Choroid plexus epithelial cell (primary cell): ENCODE measurements around the gene ARMC9.

Experiments
- DNase-seq: peaks from one replicate; pipeline ENCODE4 v3.0.0-alpha.2; 2010; ENCODE audit warnings: low read depth
- H3K4me3 ChIP-seq: 2 replicates; pipeline ENCODE4 v1.5.1; 2011; ENCODE audit warnings: low read depth, mild to moderate bottlenecking, control low read depth, low read length, moderate library complexity
- TF ChIP-seq, protein P1 (sequence below): conservative IDR thresholded peaks from 2 replicates; pipeline ENCODE4 v1.5.1; 2011; ENCODE audit warnings: low read depth, mild to moderate bottlenecking, control low read depth, inconsistent platforms, low read length, moderate library complexity

ARMC9 gene

DNA sequence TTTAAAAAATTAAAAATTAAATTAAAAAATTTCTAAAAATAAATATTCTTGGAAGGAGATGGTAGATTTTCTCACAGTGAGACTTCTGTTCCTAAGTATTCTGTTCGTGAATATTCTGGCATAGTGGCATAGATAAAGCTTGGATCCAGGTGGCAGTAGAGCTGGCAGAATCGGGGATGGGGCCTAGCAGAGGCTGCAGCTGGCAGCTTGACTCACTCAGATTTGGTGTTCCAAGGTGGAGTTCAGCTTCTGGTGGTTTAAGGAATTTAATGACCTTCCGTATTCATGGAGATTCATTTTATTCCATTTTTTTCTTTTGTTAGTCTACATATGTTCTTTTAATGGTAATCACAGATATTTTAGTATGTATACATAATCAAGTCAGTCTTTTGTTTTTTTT, 19.9 kb downstream of the ARMC9 start:
- TF ChIP-seq, protein P1, sequence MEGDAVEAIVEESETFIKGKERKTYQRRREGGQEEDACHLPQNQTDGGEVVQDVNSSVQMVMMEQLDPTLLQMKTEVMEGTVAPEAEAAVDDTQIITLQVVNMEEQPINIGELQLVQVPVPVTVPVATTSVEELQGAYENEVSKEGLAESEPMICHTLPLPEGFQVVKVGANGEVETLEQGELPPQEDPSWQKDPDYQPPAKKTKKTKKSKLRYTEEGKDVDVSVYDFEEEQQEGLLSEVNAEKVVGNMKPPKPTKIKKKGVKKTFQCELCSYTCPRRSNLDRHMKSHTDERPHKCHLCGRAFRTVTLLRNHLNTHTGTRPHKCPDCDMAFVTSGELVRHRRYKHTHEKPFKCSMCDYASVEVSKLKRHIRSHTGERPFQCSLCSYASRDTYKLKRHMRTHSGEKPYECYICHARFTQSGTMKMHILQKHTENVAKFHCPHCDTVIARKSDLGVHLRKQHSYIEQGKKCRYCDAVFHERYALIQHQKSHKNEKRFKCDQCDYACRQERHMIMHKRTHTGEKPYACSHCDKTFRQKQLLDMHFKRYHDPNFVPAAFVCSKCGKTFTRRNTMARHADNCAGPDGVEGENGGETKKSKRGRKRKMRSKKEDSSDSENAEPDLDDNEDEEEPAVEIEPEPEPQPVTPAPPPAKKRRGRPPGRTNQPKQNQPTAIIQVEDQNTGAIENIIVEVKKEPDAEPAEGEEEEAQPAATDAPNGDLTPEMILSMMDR: no peak
- H3K4me3 ChIP-seq: no peak overlapping the region

DNA sequence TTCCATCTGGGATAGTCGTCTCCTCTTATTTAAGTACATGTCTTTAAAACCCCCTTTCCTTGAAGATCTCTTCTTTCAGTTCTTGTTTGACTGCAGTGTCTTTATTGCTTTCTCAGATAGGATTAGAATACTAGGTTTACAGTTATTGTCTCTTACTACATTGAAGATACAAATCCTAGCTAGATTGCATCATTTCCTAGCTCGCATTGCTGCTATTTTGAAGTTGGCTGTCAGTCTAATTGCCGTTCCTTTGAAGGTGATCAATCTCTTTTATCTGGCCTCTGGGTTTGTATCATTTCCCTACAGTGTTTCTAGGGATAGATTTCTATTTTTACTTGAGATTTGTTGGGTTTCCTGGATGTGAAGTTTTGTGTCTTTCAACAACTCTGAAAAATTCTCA, 20.9 kb downstream of the ARMC9 start:
- no peak for DNase-seq
- no peak overlapping the region for H3K4me3 ChIP-seq
- TF ChIP-seq, protein P1: no peak

More for the DNA sequence above, 19.9 kb downstream of the ARMC9 start:
- DNase-seq: no peak

DNA sequence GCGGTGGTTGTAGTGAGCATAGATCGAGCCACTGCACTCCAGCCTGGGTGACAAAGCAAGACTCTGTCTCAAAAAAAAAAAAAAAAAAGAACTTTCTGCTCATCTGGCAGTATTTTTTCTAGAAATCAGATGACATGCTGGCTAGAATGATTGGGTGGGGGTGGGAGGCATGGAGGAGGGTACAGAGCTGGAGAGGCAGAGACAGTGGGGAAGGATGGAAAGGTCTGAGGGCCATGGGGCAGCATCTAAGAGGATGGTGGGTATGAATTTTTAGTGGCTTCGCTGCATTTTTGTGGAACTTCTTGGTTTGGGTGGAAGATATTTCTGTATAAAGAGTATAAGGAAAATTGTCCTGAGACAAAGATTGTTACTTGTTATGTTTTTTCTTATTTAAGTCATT, 23.3 kb downstream of the ARMC9 start:
- no peak for DNase-seq
- no peak overlapping the region for H3K4me3 ChIP-seq
- TF ChIP-seq, protein P1: no peak

DNA sequence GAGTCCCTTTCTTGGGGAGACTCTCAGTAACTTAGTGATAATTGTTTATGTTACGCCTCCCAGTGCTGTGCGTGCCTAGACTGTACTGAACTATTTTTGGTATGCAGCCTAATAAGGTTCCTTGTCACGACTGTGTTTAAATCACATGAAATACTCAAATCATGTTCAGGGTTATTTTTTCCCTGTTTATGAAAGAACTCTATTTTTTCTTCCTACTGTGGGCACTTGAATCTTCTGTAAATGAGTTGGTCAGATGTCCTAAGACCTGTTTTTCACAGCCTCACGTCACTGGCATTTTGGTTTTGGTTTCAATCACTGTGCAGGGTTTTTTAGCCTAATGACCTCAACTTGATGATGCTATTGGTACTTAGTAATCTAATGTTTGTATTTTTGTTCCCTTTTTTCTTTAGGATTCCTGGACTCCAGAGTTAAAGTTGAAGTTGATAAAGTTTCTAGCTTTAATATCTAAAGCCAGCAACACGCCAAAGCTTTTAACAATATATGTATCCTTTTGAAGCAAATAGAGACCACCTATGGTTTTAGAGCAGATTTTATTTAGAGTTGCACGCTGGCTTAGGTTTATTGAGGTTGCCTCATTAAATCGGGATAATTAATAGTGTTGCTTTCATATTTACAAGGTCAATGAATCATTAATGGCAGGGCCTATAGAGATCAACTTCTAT, 24.0 kb downstream of the ARMC9 start:
- DNase-seq: peak; percentile 71
- H3K4me3 ChIP-seq: no peak overlapping the region
- TF ChIP-seq, protein P1: no peak

DNA sequence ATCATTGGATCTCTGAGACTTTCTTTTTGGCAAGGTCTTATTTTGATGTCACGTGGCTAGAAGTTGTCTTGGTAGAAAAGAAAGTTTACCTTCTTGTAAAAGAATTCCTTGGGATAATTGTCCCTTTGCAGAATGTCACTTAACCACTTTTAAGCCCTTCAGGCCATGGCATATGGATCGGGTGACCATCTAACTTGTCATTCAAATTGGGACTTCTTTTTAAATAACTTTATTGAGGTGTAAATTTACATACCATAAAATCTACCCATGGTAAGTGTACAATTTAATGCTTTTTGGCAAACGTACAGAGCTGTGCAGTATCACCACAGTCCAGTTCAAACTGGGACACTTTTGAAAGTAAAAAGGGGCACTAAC, 24.6 kb downstream of the ARMC9 start:
- no peak for DNase-seq
- no peak overlapping the region for H3K4me3 ChIP-seq
- TF ChIP-seq, protein P1: no peak

DNA sequence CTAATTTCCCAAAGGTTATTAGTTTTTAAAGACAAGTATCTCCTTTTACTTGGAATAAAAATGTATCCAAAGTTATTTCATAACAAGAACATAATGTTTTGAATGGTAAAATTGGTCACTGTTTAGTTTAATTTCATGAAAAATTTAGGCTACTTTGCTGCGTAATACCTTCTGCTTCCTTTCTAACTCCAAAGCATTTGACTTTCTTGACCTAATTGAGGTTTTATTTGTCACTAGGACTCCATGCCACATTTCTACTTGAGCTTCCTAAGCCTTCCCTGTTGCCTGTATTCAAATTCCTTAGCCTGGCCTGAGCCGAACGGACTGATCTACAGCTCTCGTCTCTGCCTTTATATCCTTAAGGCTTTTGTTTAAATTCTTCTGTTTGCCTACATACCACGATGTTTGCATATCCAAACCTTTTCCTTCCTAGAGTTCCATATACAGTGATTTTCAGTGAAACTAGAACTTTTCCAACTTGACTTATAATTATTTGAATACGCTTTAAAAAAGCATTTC, 25.1 kb downstream of the ARMC9 start:
- DNase-seq: no peak
- H3K4me3 ChIP-seq: no peak overlapping the region
- TF ChIP-seq, protein P1: no peak
